Activated T-cell treated with anti-CD3 and anti-CD28 coated beads, Interleukin-2, amount 50 U/mL, for 24 hours (primary cell): ENCODE data around the gene PEDS1.
"Not testable (repeated sequence)": the region's sequence is repeated elsewhere in the genome, so short reads cannot be mapped to it uniquely, and the experiment has no call there.

Experiments
- DNase-seq: peaks from one replicate; pipeline ENCODE4 v3.0.0-alpha.2; 2020
- H3K27ac Mint-ChIP-seq: 2 replicates; pipeline ENCODE4 v1.8.0; 2020; ENCODE audit warnings: mild to moderate bottlenecking, mixed read lengths
- H3K27me3 Mint-ChIP-seq: 2 replicates; pipeline ENCODE4 v1.8.0; 2020; ENCODE audit warnings: mixed read lengths
- H3K36me3 Mint-ChIP-seq: 2 replicates; pipeline ENCODE4 v1.8.0; 2020; ENCODE audit warnings: low read depth, mixed read lengths
- H3K4me1 Mint-ChIP-seq: 2 replicates; pipeline ENCODE4 v1.8.0; 2020; ENCODE audit warnings: low read depth, mixed read lengths
- H3K4me3 Mint-ChIP-seq: 2 replicates; pipeline ENCODE4 v1.8.0; 2020; ENCODE audit warnings: mild to moderate bottlenecking, moderate library complexity, mixed read lengths
- H3K9me3 Mint-ChIP-seq: 2 replicates; pipeline ENCODE4 v1.8.0; 2020; ENCODE audit warnings: mixed read lengths

Gene PEDS1

DNA sequence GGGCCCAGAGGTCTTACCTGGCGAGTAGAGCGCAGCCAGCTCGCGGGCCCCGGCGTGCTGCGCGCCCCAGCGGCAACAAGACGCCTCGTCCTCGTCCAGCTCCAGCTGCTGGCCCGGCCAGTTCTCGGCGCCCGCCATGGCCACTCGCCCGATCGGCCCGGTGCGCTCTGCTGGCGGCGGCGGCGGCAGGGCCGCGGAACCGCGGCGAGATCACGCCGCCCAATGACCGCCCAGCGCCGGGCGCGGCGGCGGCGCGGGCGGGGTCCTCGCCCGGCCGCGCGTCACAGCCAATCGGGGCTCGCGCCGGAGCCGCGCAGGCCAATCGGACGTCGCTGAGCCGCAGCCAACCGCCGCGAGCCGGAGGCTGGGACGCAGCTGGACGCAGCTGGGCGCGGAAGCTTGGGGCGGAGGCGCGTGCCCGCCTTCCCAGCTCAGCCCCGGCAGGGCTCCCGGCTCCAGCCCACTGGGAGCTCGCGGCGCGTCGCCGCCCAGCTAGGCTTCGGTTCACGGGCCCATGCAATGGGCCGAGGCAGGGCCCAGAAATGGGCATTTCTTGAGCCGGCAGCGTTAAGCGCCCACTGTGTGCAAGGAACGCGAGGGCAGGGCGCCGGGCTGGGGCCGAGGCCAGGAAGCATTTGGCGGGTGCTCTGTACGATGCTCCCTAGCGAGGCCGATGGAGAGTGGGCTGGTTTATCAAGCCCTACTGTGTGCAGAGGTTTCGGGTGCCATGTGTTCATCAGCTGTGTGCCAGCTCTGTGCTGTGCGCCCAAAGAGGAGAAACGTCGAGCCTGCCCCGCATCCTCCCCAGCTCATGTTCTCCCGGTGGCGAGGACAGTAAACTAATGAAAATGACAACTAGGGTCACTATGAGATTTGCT, at the start of gene PEDS1:
Gene PEDS1, minus strand, starts transcription at position 224 of the 878 bp plus-strand sequence. Its CDS starts 86 bp downstream, at position 138.
- Mint-ChIP-seq H3K9me3 (no peaks in the 10 kb centered on the region), H3K4me3 (peak within 1 kb of the TSS; percentile 89), H3K27me3 (no peaks in the 10 kb centered on the region), H3K4me1 (peaks cover 42% of the 10 kb centered on the region), H3K27ac (peak within 1 kb of the TSS; percentile 97), H3K36me3 (peaks cover 37% of the 10 kb centered on the region)
- peak; percentile 89 for DNase-seq

DNA sequence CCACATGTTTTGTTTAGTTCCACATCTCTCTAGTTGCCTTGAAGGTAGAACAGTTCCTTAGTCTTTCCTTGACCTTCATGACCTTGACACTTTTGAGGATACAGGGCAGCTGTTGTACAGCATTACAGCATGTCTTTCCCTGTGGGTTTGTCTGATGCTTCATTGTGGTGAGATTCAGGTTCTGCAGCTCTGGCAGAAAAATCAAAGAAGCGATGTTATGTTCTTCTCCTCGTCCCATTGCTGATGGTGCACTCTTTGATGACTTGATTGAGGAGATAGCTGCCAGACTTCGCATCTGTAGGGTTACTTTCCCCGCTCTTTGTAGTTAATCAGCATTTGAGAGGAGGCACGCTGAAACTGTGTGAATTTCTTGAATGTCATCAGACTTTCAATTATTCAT, 49.2 kb upstream of the PEDS1 start:
- Mint-ChIP-seq H3K4me3 (no peak overlapping the region), H3K27ac (no peak overlapping the region), H3K27me3 (peaks cover 19% of the 10 kb centered on the region), H3K4me1 (peaks cover 11% of the 10 kb centered on the region), H3K36me3 (no peaks in the 10 kb centered on the region), H3K9me3 (peaks cover 11% of the 10 kb centered on the region)
- no peak for DNase-seq

DNA sequence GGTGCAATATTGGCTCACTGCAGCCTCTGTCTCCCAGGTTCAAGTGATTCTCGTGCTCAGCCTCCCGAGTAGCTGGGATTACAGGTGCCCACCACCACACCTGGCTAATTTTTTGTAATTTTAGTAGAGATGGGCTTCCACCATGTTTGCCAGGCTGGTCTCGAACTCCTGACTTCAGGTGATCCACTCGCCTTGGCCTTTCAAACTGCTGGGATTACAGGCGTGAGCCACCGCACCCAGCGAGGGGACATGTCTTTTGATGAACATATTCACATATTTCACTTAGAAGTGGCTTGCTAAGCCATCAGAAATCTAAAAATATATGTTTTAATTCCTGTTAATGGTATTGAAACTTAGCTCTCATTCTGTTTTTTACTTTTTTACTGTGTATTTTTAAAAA, 48.2 kb upstream of the PEDS1 start:
- H3K9me3 Mint-ChIP-seq, result peaks cover 11% of the 10 kb centered on the region
- H3K36me3 Mint-ChIP-seq, H3K4me3 Mint-ChIP-seq, DNase-seq, H3K27ac Mint-ChIP-seq: not testable (repeated sequence)
- H3K4me1 Mint-ChIP-seq, result peaks cover 11% of the 10 kb centered on the region
- H3K27me3 Mint-ChIP-seq, result peaks cover 15% of the 10 kb centered on the region

DNA sequence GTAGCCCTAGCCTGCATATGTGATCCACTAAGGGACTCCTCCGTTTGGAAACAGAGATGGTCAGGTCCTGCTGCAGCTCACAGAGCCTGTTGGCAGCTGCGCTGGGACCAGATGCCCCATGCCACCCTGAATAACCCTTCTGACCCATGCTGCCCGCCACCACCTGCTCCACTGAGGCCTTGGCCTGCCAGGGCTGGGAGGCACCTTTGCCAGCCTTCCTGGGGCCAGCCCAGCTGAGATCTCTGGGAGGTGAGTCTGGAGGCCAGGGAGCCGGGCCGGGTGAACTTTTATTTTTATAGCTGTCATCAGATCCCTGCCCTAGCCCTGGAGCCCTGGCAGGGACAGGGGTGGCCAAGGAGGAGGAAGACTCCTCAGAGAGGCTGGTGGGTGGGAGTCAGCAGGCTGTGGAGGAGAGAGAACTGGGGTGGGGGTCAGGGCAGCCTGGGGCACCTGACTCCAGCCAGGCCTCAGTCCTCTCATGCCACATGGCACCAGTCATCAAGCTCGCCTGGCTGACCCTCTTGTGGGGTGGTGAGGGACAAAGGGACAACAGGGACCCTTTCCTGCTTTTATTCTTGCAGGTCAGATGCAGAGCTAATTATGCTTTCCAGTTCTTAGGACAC, 47.1 kb upstream of the PEDS1 start:
- no peak for DNase-seq
- Mint-ChIP-seq H3K9me3 (peaks cover 11% of the 10 kb centered on the region), H3K27me3 (peaks cover 15% of the 10 kb centered on the region), H3K4me3 (no peak overlapping the region), H3K27ac (no peak overlapping the region), H3K4me1 (peaks cover 11% of the 10 kb centered on the region), H3K36me3 (no peaks in the 10 kb centered on the region)

DNA sequence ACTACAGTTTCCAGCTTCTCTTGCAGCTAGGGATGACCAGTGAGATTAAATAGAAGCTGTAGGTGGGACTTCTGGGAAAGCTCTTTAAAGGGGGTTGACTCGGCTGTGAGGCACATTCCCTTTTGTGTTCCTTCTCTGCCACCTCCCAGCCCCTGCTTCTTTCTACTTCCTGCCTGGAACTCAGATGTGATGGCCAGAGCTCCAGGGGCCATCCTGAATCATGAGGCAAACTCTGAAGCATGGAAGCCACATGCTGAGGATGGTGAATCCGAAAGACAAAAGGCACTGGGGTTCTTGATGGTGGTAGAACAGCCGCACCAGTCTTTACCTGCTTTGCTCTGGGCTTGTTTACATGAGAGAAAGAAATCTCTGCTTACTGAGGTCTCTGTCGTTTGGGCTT, 46.2 kb upstream of the PEDS1 start:
- Mint-ChIP-seq H3K4me3 (no peak overlapping the region), H3K9me3 (peaks cover 11% of the 10 kb centered on the region), H3K27ac (no peak overlapping the region), H3K4me1 (peaks cover 16% of the 10 kb centered on the region), H3K27me3 (peaks cover 15% of the 10 kb centered on the region), H3K36me3 (peaks cover 2% of the 10 kb centered on the region)
- DNase-seq, result no peak

DNA sequence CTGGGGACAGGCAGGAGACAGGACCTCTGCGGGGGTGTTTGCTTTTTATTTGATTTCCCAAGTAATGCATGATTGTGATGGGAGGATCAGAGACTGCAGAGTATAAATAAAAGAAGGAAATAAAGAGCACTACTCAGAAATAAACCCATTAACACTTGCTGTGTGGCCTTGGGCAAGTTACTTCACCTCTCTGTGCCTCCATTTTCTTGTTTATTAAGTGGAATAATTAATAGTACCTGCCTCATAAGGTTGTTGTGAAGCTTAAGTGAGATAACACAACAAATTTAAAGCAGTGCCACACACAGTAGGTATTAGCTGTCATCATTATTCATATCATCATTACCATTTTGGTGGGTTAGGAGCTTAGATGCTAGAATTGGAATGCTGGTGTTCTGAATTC, 45.2 kb upstream of the PEDS1 start:
- peaks cover 3% of the 10 kb centered on the region for H3K9me3 Mint-ChIP-seq
- H3K4me1 Mint-ChIP-seq, result peaks cover 25% of the 10 kb centered on the region
- no peak overlapping the region for H3K4me3 Mint-ChIP-seq
- no peak overlapping the region for H3K27ac Mint-ChIP-seq
- peaks cover 7% of the 10 kb centered on the region for H3K27me3 Mint-ChIP-seq
- DNase-seq, result no peak
- peaks cover 12% of the 10 kb centered on the region for H3K36me3 Mint-ChIP-seq

DNA sequence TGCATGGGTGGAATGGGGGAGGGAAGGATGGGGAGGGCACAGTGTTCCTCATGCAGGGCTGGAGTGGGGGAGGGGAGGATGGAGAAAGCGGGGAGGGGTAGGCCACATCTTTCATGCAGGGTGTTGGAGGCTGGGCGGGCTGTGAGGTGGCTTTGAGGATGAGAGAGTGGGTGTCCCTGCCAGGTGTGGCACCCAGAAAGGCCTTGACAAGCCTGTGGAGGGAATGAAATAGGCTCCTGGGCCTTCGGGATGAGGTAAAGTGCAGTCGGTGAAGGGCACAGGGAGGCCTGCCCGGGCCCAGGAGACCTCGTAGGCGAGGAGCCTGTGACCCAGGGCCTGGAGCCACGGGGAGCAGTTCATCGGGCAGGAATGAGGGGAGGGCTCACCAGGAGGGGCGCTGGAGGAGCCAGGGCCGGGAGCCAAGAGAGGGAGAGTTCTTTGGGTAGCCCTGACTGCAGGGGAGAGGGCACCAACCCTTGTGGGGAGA, 44.7 kb upstream of the PEDS1 start:
- H3K36me3 Mint-ChIP-seq, result peaks cover 17% of the 10 kb centered on the region
- H3K4me1 Mint-ChIP-seq, result peaks cover 29% of the 10 kb centered on the region
- H3K9me3 Mint-ChIP-seq, result no peaks in the 10 kb centered on the region
- no peak for DNase-seq
- peaks cover 3% of the 10 kb centered on the region for H3K27me3 Mint-ChIP-seq
- no peak overlapping the region for H3K4me3 Mint-ChIP-seq
- H3K27ac Mint-ChIP-seq, result peak overlapping the region; percentile 14

DNA sequence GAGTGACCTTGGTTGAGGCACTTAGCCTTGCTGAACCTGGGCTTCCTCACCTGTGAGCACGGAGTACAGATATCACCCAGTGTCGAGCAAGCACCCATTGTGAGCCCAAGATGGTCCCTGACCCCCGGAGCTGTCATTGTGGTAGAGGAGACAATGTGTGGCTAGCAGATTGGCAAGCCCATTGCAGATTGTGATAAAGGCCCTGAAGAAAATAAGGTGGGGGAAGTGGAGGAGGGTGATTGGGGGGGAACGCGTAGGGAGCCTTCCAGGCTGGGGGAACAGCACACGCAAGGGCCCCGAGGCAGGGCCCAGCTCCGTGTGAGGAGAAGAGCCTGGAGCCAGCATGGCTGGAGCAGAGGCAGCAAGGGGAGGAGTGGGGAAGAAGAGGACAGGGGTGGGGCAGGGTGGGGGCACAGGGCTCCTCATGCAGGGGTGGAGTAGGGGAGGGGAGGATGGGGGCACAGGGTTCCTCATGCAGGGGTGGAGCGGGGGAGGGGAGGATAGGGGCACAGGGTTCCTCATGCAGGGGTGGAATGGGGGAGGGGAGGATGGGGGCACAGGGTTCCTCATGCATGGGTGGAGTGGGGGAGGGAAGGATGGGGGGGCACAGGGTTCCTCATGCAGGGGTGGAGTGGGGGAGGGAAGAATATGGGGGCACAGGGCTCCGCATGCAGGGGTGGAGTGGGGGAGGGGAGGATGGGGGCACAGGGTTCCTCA, 44.1 kb upstream of the PEDS1 start:
- Mint-ChIP-seq H3K36me3 (peaks cover 23% of the 10 kb centered on the region), H3K4me1 (peaks cover 27% of the 10 kb centered on the region), H3K4me3 (no peak overlapping the region), H3K9me3 (no peaks in the 10 kb centered on the region), H3K27ac (no peak overlapping the region), H3K27me3 (peaks cover 2% of the 10 kb centered on the region)
- no peak for DNase-seq

DNA sequence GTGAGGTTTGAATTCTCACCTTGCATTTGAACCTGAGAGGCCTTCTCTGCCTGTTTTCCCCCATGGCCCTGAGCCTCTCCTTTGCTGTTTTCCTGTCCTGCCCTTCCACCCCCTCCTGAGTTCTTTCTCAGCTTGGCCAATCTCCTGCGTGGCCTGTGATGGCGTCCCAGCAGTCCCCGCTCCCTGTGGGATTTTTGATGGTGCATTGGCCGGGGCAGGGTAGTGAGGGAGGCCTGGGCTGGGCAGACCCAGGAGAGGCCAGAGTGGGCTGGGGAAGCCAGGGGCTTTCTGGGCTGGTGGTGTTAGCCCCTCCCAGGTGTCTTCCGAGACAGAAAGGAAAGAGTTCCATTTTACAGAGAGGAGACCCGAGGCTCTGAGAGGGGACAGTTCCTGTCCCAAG, 43.4 kb upstream of the PEDS1 start:
- peak overlapping the region; percentile 18 for H3K27ac Mint-ChIP-seq
- H3K27me3 Mint-ChIP-seq, result no peaks in the 10 kb centered on the region
- no peak for DNase-seq
- H3K4me3 Mint-ChIP-seq, result no peak overlapping the region
- no peaks in the 10 kb centered on the region for H3K9me3 Mint-ChIP-seq
- H3K36me3 Mint-ChIP-seq, result peaks cover 28% of the 10 kb centered on the region
- H3K4me1 Mint-ChIP-seq, result peaks cover 24% of the 10 kb centered on the region

DNA sequence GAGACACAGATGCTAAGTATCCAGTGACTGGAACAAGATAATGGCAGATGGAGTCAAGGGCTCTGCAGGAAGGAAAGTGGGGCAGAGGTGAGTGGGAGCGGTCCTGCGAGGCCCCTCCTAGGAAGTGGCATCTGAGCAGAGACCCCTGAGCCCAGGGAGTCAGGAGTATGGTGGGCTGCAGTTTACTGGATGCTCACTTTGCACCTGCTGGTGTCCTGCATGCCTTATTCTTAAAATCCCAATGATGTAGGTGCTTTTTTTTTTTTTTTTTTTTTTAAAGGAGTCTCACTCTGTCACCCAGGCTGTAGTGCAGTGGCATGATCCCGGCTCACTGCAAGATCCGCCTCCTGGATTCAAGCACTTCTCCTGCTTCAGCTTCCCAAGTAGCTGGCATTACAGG, 42.7 kb upstream of the PEDS1 start:
- Mint-ChIP-seq H3K4me1 (peaks cover 24% of the 10 kb centered on the region), H3K9me3 (no peaks in the 10 kb centered on the region), H3K27ac (peak overlapping the region; percentile 15), H3K4me3 (no peak overlapping the region), H3K36me3 (peaks cover 28% of the 10 kb centered on the region), H3K27me3 (no peaks in the 10 kb centered on the region)
- DNase-seq, result no peak

DNA sequence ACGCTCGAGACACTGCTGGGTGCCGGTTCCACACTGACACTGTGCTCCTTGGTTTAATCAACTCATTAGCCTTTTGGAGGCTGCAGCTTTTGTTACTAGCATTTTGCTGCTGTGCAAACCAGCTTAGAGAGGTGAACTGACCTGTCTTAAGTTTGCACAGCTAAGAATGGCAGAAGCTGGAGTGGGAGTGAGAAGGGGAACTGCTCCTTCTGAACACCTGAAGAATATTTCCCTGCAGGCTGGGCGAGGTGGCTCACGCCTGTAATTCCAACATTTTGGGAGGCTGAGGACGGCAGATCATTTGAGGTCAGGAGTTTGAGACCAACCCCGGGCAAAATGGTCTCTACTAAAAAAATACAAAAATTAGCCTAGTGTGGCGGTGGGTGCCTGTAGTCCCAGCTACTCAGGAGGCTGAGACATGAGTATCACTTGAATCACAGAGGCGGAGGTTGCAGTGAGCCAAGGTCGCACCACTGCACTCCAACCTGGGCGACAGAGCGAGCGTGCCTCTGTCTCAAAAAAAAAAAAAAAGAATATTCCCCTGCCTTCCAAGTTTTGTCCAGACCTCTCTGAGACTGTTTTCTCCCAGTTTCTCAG, 42.1 kb upstream of the PEDS1 start:
- H3K36me3 Mint-ChIP-seq, result peaks cover 28% of the 10 kb centered on the region
- H3K4me3 Mint-ChIP-seq, result no peak overlapping the region
- H3K9me3 Mint-ChIP-seq, result no peaks in the 10 kb centered on the region
- H3K27me3 Mint-ChIP-seq, result no peaks in the 10 kb centered on the region
- peaks cover 24% of the 10 kb centered on the region for H3K4me1 Mint-ChIP-seq
- no peak for DNase-seq
- peak overlapping the region; percentile 15 for H3K27ac Mint-ChIP-seq

DNA sequence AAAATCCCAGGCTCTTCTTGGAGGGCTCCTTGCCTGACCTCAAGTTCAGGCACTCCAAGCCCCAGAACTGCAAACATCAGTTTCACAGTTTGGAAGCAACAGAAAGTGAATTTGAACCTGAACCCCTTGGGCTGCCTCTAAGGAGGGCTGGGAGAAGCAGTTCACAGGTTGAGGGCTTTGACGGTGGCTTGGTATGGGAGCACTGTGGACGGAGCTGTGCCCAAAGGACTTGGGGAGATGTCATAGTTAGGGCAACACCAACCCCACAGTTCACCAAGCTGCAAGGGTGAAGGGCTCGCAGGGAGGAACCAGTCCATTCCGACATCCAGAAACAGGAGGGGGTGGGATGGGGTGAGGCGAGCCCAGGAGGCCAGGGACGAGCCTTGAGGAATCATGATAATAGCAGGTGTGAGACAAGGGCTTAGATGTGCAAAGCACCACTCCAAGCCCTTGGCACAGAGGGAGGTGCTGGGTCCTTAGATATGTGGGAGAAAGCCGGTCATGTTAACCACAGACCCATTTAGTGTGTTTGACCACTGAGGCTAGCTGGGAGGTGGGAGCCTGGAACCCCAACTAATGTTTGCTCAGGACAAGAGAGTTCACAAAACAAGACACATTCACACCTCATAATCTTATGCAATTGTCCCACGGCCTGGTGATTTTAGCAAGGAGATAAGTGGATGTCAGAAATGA, 41.5 kb upstream of the PEDS1 start:
- Mint-ChIP-seq H3K4me3 (peak overlapping the region; percentile 93), H3K4me1 (peaks cover 24% of the 10 kb centered on the region), H3K9me3 (no peaks in the 10 kb centered on the region), H3K27me3 (no peaks in the 10 kb centered on the region), H3K27ac (peak overlapping the region; percentile 80), H3K36me3 (peaks cover 28% of the 10 kb centered on the region)
- no peak for DNase-seq

DNA sequence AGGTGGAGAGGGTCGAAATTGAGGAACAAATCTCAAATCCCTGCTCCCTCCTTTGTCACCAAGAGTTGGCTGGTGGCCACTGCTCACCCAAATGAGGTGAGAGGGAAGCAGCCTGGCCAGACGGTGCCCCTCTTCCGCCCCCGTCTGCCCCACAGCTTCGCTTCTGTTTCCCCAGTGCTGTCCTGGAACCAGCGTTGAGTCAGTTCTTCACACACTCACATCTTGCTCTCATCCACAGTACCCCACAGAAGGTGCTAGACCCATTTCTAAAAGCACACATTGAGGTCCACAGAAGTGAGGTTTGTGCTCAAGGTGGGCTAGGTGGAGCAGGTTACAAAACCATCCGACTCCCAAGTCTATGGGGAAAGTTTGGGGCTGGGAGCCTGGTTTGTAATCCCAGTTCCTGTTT, 40.9 kb upstream of the PEDS1 start:
- Mint-ChIP-seq H3K27ac (peak overlapping the region; percentile 80), H3K4me1 (peaks cover 24% of the 10 kb centered on the region), H3K4me3 (peak overlapping the region; percentile 93), H3K27me3 (no peaks in the 10 kb centered on the region), H3K36me3 (peaks cover 28% of the 10 kb centered on the region), H3K9me3 (no peaks in the 10 kb centered on the region)
- DNase-seq, result no peak
